HEK293 (cell line): ENCODE data around the gene LBHD1.

Source experiments
- CTCF ChIA-PET: fragments of 350-600 bp; formaldehyde crosslinking; extraction: SDS; loops from one replicate; lab custom pipeline; 2021; ENCODE audit warnings: antibody characterized with exemption; lab: Yijun Ruan, JAX
- POLR2A ChIA-PET: fragments of 300-600 bp; formaldehyde crosslinking; extraction: SDS; loops from one replicate; lab custom pipeline; 2020; ENCODE audit warnings: antibody characterized with exemption, inconsistent platforms; lab: Yijun Ruan, JAX
- H3K27ac ChIP-seq: fragments of 200-500 bp; sonication (Bioruptor generic); 2 replicates; pipeline ENCODE4 v1.5.1; 2014; ENCODE audit warnings: low read depth, low read length, control low read depth, inconsistent platforms; ENCODE audit errors: extremely low read depth
- H3K36me3 ChIP-seq, 2 experiments: fragments of 200-500 bp in 1 of 2; sonication (Bioruptor generic) in 1 of 2; 1 replicate in 1 of 2; 2 replicates in 1 of 2; pipeline ENCODE4 v1.5.1; 2014 to 2017; ENCODE audit warnings: inconsistent platforms in 2 of 2, low read length in 2 of 2; ENCODE audit not compliant: control insufficient read depth in 2 of 2, insufficient read depth in 1 of 2
- H3K4me1 ChIP-seq: fragments of 200-500 bp; sonication (Bioruptor generic); 2 replicates; pipeline ENCODE4 v1.5.1; 2014; ENCODE audit warnings: mild to moderate bottlenecking, low read length, inconsistent platforms; ENCODE audit not compliant: control insufficient read depth, insufficient read depth
- H3K4me3 ChIP-seq: 2 replicates; pipeline ENCODE4 v1.5.1; 2011; ENCODE audit warnings: low read depth, mild to moderate bottlenecking, control low read depth, low read length, moderate library complexity
- H3K9me3 ChIP-seq: fragments of 200-500 bp; sonication (Bioruptor generic); 2 replicates; pipeline ENCODE4 v1.5.1; 2014; ENCODE audit warnings: low read depth, low read length, inconsistent platforms; ENCODE audit not compliant: control insufficient read depth, insufficient read depth
- KLF8 ChIP-seq: fragments of 450-650 bp; formaldehyde crosslinking; IDR thresholded peaks from 2 replicates; pipeline ENCODE4 v1.5.1; 2016; ENCODE audit warnings: missing biosample characterization, missing genetic modification characterization
- SP3 ChIP-seq: fragments of 450-650 bp; formaldehyde crosslinking; IDR thresholded peaks from 2 replicates; pipeline ENCODE4 v1.5.1; 2016; ENCODE audit warnings: missing biosample characterization, missing genetic modification characterization
- YY1 ChIP-seq: fragments of 450-650 bp; formaldehyde crosslinking; IDR thresholded peaks from 2 replicates; pipeline ENCODE4 v1.5.1; 2018; ENCODE audit warnings: missing biosample characterization, missing genetic modification characterization
- ZBTB48 ChIP-seq: fragments of 450-650 bp; formaldehyde crosslinking; IDR thresholded peaks from 2 replicates; pipeline ENCODE4 v1.5.1; 2016; ENCODE audit warnings: missing biosample characterization, missing genetic modification characterization
- ZBTB7A ChIP-seq: fragments of 450-650 bp; formaldehyde crosslinking; IDR thresholded peaks from 2 replicates; pipeline ENCODE4 v1.5.1; 2016; ENCODE audit warnings: low read depth, missing biosample characterization, missing genetic modification characterization
- ZFP3 ChIP-seq: fragments of 450-650 bp; formaldehyde crosslinking; IDR thresholded peaks from 2 replicates; pipeline ENCODE4 v1.5.1; 2016; ENCODE audit warnings: low read depth, missing biosample characterization, missing genetic modification characterization
- ZIC2 ChIP-seq: fragments of 450-650 bp; formaldehyde crosslinking; IDR thresholded peaks from 2 replicates; pipeline ENCODE4 v1.5.1; 2016; ENCODE audit warnings: missing biosample characterization, missing genetic modification characterization
- ZNF10 ChIP-seq: fragments of 450-650 bp; formaldehyde crosslinking; IDR thresholded peaks from 2 replicates; pipeline ENCODE4 v1.5.1; 2017; ENCODE audit warnings: missing biosample characterization, missing genetic modification characterization
- ZNF132 ChIP-seq: fragments of 450-650 bp; formaldehyde crosslinking; IDR thresholded peaks from 2 replicates; pipeline ENCODE4 v1.5.1; 2017; ENCODE audit warnings: missing biosample characterization, missing genetic modification characterization, borderline replicate concordance
- ZNF184 ChIP-seq: fragments of 450-650 bp; IDR thresholded peaks from 2 replicates; pipeline ENCODE4 v1.5.1; 2018; ENCODE audit warnings: missing biosample characterization, mild to moderate bottlenecking, missing genetic modification characterization
- ZNF2 ChIP-seq: fragments of 450-650 bp; formaldehyde crosslinking; IDR thresholded peaks from 2 replicates; pipeline ENCODE4 v1.5.1; 2016; ENCODE audit warnings: missing biosample characterization, missing genetic modification characterization
- ZNF221 ChIP-seq: fragments of 450-650 bp; formaldehyde crosslinking; IDR thresholded peaks from 2 replicates; pipeline ENCODE4 v1.5.1; 2017; ENCODE audit warnings: missing biosample characterization, missing genetic modification characterization, borderline replicate concordance
- ZNF248 ChIP-seq: fragments of 450-650 bp; formaldehyde crosslinking; IDR thresholded peaks from 2 replicates; pipeline ENCODE4 v1.5.1; 2017; ENCODE audit warnings: missing biosample characterization, missing genetic modification characterization
- ZNF266 ChIP-seq: fragments of 450-650 bp; formaldehyde crosslinking; IDR thresholded peaks from 2 replicates; pipeline ENCODE4 v1.5.1; 2016; ENCODE audit warnings: missing biosample characterization, missing genetic modification characterization, low read depth
- ZNF544 ChIP-seq: fragments of 450-650 bp; formaldehyde crosslinking; IDR thresholded peaks from 2 replicates; pipeline ENCODE4 v1.5.0; 2017; ENCODE audit warnings: missing biosample characterization, missing genetic modification characterization
- ZNF629 ChIP-seq: fragments of 450-650 bp; formaldehyde crosslinking; IDR thresholded peaks from 2 replicates; pipeline ENCODE4 v1.5.1; 2017; ENCODE audit warnings: missing biosample characterization, missing genetic modification characterization
- ZNF768 ChIP-seq: fragments of 450-650 bp; formaldehyde crosslinking; IDR thresholded peaks from 2 replicates; pipeline ENCODE4 v1.5.1; 2018; ENCODE audit warnings: missing biosample characterization, mild to moderate bottlenecking, missing genetic modification characterization
- ZNF785 ChIP-seq: fragments of 450-650 bp; formaldehyde crosslinking; IDR thresholded peaks from 2 replicates; pipeline ENCODE4 v1.5.1; 2016; ENCODE audit warnings: missing biosample characterization, missing genetic modification characterization
- ZNF837 ChIP-seq: fragments of 450-650 bp; formaldehyde crosslinking; IDR thresholded peaks from 2 replicates; pipeline ENCODE4 v1.5.1; 2016; ENCODE audit warnings: missing biosample characterization, missing genetic modification characterization
- TF ChIP-seq, protein P1 (sequence below): fragments of 450-650 bp; formaldehyde crosslinking; IDR thresholded peaks from 2 replicates; pipeline ENCODE4; 2016; ENCODE audit warnings: missing biosample characterization, missing genetic modification characterization
- TF ChIP-seq, protein P2 (sequence below): fragments of 450-650 bp; formaldehyde crosslinking; IDR thresholded peaks from 2 replicates; pipeline ENCODE4 v1.5.1; 2016; ENCODE audit warnings: missing biosample characterization, missing genetic modification characterization
- TF ChIP-seq, protein P3 (sequence below): fragments of 450-650 bp; formaldehyde crosslinking; IDR thresholded peaks from 2 replicates; pipeline ENCODE4 v1.5.1; 2016; ENCODE audit warnings: missing biosample characterization, missing genetic modification characterization

The LBHD1 gene

DNA sequence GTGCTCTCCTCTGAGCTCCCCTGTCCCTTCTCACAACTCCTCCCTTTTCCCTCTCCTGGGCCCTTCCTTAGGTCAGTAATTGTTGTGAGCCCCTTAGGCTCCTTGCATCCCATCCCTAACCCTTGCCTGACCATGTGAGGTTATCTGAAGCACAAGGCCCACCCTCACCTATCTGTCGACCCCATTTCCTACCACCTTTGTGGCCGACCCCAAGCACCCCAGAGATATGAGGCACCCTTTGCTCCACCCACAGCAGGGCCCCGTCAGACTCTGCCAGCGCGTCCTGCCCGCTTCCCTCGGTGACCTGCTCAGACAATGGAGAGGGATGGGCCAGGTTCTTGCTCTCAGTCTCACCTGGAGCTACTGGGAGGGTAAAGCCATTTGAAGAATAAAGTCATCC, 36.7 kb upstream of the LBHD1 start:
- Histone ChIP-seq H3K27ac (no peak overlapping the region), H3K36me3 (peaks cover 0 to 89% of the 10 kb centered on the region in 2 experiments; a peak in 1 of 3 replicates), H3K4me1 (peaks cover 3% of the 10 kb centered on the region; the same call in 1 of the 2 replicates), H3K4me3 (no peak overlapping the region), H3K9me3 (no peaks in the 10 kb centered on the region)
- ChIA-PET CTCF (no interaction called here), POLR2A (interaction anchor here (0.8 to 3.4 kb wide), 10 partner anchors 10 to 133 kb away, joined by 3 to 11 read pairs (median 4); partner anchors contain the start of genes C11orf98, CSKMT, HNRNPUL2 and LBHD1)
- TF ChIP-seq ZNF184 = no peak
- TF ChIP-seq ZBTB48 (tag by site-specific recombination) = peak; percentile 48

DNA sequence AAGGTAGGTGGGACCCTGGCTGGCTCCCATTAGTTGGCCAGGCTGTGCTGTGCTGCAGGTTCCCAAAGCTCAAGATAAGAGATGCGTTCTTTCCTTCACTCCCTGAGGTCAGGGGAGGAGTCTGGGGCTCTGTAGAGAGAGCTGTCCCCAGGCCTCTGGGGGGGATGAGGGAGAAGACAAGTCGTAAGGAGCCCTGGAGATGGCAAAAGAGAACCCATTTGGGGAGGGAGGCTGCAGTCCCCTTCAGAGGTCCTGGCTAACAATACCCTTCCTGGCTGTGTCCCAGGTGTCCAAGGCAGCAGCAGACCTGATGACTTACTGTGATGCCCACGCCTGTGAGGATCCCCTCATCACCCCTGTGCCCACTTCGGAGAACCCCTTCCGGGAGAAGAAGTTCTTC, 36.3 kb upstream of the LBHD1 start:
- ChIA-PET POLR2A (interaction anchor here (0.8 to 3.4 kb wide), 10 partner anchors 10 to 133 kb away, joined by 3 to 15 read pairs (median 4); partner anchors contain the start of genes HNRNPUL2, LBHD1, TMEM179B and TUT1), CTCF (no interaction called here)
- no peak overlapping the region for H3K27ac ChIP-seq
- no peak overlapping the region for H3K4me3 ChIP-seq
- H3K4me1 ChIP-seq = peaks cover 3% of the 10 kb centered on the region; the same call in 1 of the 2 replicates
- peaks cover 0 to 89% of the 10 kb centered on the region in 2 experiments; a peak in 2 of 3 replicates for H3K36me3 ChIP-seq
- TF ChIP-seq KLF8 (tag by site-specific recombination) (no peak), ZNF248 (no peak), ZNF785 (tag by site-specific recombination) (no peak), ZNF132 (tag by site-specific recombination) (no peak), ZNF837 (tag by site-specific recombination) (no peak), ZNF221 (tag by site-specific recombination) (no peak), ZNF544 (no peak), YY1 (tag by site-specific recombination) (no peak), SP3 (no peak), ZBTB7A (tag by site-specific recombination) (no peak), ZFP3 (no peak), ZNF10 (tag by site-specific recombination) (no peak), ZNF768 (tag by site-specific recombination) (no peak)
- TF ChIP-seq, protein P1, sequence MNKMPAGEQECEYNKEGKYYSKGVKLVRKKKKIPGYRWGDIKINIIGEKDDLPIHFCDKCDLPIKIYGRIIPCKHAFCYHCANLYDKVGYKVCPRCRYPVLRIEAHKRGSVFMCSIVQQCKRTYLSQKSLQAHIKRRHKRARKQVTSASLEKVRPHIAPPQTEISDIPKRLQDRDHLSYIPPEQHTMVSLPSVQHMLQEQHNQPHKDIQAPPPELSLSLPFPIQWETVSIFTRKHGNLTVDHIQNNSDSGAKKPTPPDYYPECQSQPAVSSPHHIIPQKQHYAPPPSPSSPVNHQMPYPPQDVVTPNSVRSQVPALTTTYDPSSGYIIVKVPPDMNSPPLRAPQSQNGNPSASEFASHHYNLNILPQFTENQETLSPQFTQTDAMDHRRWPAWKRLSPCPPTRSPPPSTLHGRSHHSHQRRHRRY (tag by site-specific recombination) = no peak
- TF ChIP-seq, all 188 proteins: peak for 0
- no peaks in the 10 kb centered on the region for H3K9me3 ChIP-seq

DNA sequence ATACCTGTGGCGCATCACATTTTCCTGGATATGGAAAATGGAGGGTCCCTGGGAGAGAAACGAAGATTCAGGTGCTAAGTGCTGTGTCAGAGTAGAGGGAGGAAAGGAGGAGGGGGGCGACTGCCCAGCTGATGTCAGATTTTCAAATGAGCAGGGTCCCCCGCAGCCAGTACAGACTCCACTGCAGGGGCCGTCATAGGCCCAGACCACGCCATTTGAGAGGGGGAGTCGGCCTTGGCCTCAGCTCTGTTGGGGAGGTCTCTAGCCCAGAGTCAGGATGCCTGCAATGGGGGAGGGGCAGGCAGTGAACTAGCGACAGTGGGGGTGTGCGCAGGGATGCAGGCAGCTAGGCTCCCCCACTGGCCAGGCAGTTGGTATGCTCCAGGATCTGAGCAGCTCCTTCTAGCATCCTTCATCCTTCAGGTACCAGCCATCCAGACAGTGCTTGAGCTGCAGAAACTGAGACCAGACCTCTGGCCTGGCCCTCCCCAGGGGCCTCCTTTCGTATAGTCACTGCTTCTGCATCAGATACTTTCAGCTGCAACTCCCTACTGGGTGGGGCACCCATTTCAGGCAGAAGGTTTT, 35.3 kb upstream of the LBHD1 start, which contains the start of the genes BSCL2 and GNG3:
Gene BSCL2 (minus strand): TSS at position 148 of the 585 bp plus-strand sequence. CDS start 229 bp downstream, outside the sequence.
Gene GNG3 (plus strand): TSS at position 400 of the 585 bp plus-strand sequence. CDS start 620 bp downstream, outside the sequence.
- CTCF ChIA-PET = interaction anchor here (0.5 to 1.2 kb wide), 2 partner anchors 39 to 62 kb away, joined by 3 read pairs; no protein-coding TSS in a partner anchor
- POLR2A ChIA-PET = interaction anchor here (0.8 to 3.7 kb wide), 13 partner anchors 8 to 134 kb away, joined by 3 to 34 read pairs (median 11); partner anchors contain the start of genes HNRNPUL2, LBHD1, MTA2 and STX5
- 0 out of 2 replicates have a peak, but pooled peaks have one; percentile 57 for TF ChIP-seq ZNF2 (tag by site-specific recombination)
- TF ChIP-seq, protein P2, sequence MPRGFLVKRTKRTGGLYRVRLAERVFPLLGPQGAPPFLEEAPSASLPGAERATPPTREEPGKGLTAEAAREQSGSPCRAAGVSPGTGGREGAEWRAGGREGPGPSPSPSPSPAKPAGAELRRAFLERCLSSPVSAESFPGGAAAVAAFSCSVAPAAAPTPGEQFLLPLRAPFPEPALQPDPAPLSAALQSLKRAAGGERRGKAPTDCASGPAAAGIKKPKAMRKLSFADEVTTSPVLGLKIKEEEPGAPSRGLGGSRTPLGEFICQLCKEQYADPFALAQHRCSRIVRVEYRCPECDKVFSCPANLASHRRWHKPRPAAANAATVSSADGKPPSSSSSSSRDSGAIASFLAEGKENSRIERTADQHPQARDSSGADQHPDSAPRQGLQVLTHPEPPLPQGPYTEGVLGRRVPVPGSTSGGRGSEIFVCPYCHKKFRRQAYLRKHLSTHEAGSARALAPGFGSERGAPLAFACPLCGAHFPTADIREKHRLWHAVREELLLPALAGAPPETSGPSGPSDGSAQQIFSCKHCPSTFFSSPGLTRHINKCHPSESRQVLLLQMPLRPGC = no peak
- TF ChIP-seq, protein P3, sequence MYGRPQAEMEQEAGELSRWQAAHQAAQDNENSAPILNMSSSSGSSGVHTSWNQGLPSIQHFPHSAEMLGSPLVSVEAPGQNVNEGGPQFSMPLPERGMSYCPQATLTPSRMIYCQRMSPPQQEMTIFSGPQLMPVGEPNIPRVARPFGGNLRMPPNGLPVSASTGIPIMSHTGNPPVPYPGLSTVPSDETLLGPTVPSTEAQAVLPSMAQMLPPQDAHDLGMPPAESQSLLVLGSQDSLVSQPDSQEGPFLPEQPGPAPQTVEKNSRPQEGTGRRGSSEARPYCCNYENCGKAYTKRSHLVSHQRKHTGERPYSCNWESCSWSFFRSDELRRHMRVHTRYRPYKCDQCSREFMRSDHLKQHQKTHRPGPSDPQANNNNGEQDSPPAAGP (tag by site-specific recombination) = 0 out of 2 replicates have a peak, but pooled peaks have one; percentile 48
- TF ChIP-seq ZIC2 (tag by site-specific recombination) = peak; percentile 34
- 0 out of 2 replicates have a peak, but pooled peaks have one; percentile 32 for TF ChIP-seq ZNF629
- no peak for TF ChIP-seq ZNF266

More for the DNA sequence above, 35.3 kb upstream of the LBHD1 start, which contains the start of the genes BSCL2 and GNG3:
- Histone ChIP-seq H3K27ac (peak within 1 kb of the TSS; percentile 62), H3K36me3 (peaks cover 1 to 89% of the 10 kb centered on the region in 2 experiments), H3K4me1 (peaks cover 3% of the 10 kb centered on the region; the same call in 1 of the 2 replicates), H3K9me3 (no peaks in the 10 kb centered on the region), H3K4me3 (peak within 1 kb of the TSS; percentile 11)
